ENCODE data around the gene OGA.

DNA sequence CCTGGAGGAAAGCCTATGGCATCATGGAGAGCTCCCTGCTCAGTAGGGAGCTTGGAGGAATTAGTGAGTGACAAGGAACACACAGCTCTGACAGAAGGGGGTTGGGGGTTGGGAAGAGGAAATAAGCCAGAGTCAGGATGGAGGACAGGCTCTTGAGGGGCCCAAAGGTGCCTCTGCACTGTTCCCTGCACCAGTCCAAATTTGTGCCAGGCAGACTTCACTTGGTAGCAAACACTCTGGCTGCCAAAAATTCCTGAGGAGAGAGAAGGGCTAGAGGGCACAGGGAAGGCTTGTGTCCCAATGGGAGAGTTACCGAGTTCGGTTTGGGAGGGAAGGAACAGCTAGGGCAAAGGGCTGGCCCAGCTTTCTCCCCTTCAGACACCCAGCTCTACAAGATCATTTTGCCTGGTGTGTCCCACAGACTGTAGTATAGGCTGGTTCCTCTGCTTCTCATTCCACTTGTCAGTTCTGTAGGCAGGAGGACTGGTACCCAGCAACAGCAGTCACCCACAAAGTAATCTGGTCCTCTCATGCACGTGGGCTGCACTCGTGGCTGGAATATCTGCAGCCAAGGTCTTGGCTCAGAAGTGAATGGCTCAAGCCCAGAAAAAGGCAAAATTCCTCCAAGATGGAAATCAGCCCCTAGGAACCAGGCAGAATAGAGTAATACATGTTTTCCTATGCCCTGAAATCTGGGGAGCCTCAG is 33.3 kb upstream of the OGA start:
- TF ChIP-seq EZH2phosphoT487 (IDR thresholded peaks at IDR 0.05; ENCODE audit: insufficient read depth, low read depth), result no peak
- no peak for TF ChIP-seq EZH2 (IDR thresholded peaks at IDR 0.05; ENCODE audit: insufficient read depth, poor library complexity, severe bottlenecking)
